IMR-90 (cell line): ENCODE results near the gene FMNL1. TPM values are rescaled to one million over a fixed set of nuclear protein-coding genes. Genes with fewer than 3 reads are reported as not detected.

Experiments
- ATAC-seq: fragments of 200-7000 bp; cut with Tn5 transposase; 2 replicates; pipeline ENCODE4 v1.9.1; 2020; ENCODE audit warnings: low read depth, mild to moderate bottlenecking, moderate library complexity
- BruUV-seq: library from RNA; stranded (reverse); fragments of 400-500 nt; replicated peaks from 2 replicates; lab custom pipeline; 2021; lab: Mats Ljungman, UMichigan
- CTCF ChIA-PET: fragments of 300-600 bp; formaldehyde crosslinking; extraction: SDS; loops from one replicate; lab custom pipeline; 2021; ENCODE audit warnings: antibody characterized with exemption; lab: Yijun Ruan, JAX
- POLR2A ChIA-PET: fragments of 300-600 bp; sonication (Branson Sonifier 250); formaldehyde crosslinking; loops from one replicate; lab custom pipeline; 2022; ENCODE audit warnings: antibody characterized with exemption; ENCODE audit not compliant: unreplicated experiment; lab: Charles Lee
- DNase-seq: peaks from one replicate; pipeline ENCODE4 v3.0.0; 2013
- H2AFZ ChIP-seq: replicated peaks from 2 replicates; pipeline ENCODE3; 2013; ENCODE audit warnings: low read length, mild to moderate bottlenecking; ENCODE audit not compliant: poor library complexity
- H2AK5ac ChIP-seq: 2 replicates; pipeline ENCODE4 v1.6.1; 2013; ENCODE audit warnings: low read depth, low read length, inconsistent platforms
- H2AK9ac ChIP-seq: replicated peaks from 2 replicates; pipeline ENCODE3; 2013; ENCODE audit warnings: mild to moderate bottlenecking, low read depth, low read length, moderate library complexity; ENCODE audit not compliant: poor library complexity
- H2BK120ac ChIP-seq: 2 replicates; pipeline ENCODE4 v1.6.1; 2013; ENCODE audit warnings: low read depth, low read length, inconsistent platforms
- H2BK15ac ChIP-seq: 3 replicates; pipeline ENCODE4 v1.6.1; 2013; ENCODE audit warnings: low read depth, low read length, inconsistent platforms
- H2BK20ac ChIP-seq: 2 replicates; pipeline ENCODE4 v1.6.1; 2013; ENCODE audit warnings: low read depth, mild to moderate bottlenecking, inconsistent platforms, low read length, moderate library complexity
- H2BK5ac ChIP-seq: 2 replicates; pipeline ENCODE4 v1.6.1; 2013; ENCODE audit warnings: mild to moderate bottlenecking, low read depth, low read length, inconsistent platforms; ENCODE audit not compliant: poor library complexity, severe bottlenecking
- H3K14ac ChIP-seq: replicated peaks from 2 replicates; pipeline ENCODE4 v1.6.1; 2013; ENCODE audit warnings: low read depth, low read length, inconsistent platforms
- H3K18ac ChIP-seq: 2 replicates; pipeline ENCODE4 v1.6.1; 2013; ENCODE audit warnings: low read depth, low read length, control low read depth
- H3K23ac ChIP-seq: 2 replicates; pipeline ENCODE4 v1.6.1; 2013; ENCODE audit warnings: low read depth, low read length, inconsistent platforms
- H3K27ac ChIP-seq: 2 replicates; pipeline ENCODE4 v1.5.1; 2013; ENCODE audit warnings: mild to moderate bottlenecking, control low read depth, low read length; ENCODE audit not compliant: insufficient read depth
- H3K27me3 ChIP-seq: 2 replicates; pipeline ENCODE4 v1.6.1; 2013; ENCODE audit warnings: low read length; ENCODE audit not compliant: control insufficient read depth, insufficient read depth
- H3K36me3 ChIP-seq: 2 replicates; pipeline ENCODE4 v1.6.1; 2013; ENCODE audit warnings: low read length, mixed read lengths; ENCODE audit not compliant: control insufficient read depth, insufficient read depth
- H3K4ac ChIP-seq: 2 replicates; pipeline ENCODE4 v1.6.1; 2013; ENCODE audit warnings: low read depth, low read length, inconsistent platforms
- H3K4me1 ChIP-seq: 2 replicates; pipeline ENCODE4 v1.6.1; 2013; ENCODE audit warnings: low read length, mixed read lengths; ENCODE audit not compliant: control insufficient read depth, insufficient read depth
- H3K4me2 ChIP-seq: 2 replicates; pipeline ENCODE4 v1.6.1; 2013; ENCODE audit warnings: low read depth, mild to moderate bottlenecking, control low read depth, low read length, moderate library complexity
- H3K4me3 ChIP-seq: 2 replicates; pipeline ENCODE4 v1.5.1; 2013; ENCODE audit warnings: low read depth, mild to moderate bottlenecking, control low read depth, low read length, moderate library complexity; ENCODE audit not compliant: insufficient read depth
- H3K56ac ChIP-seq: 2 replicates; pipeline ENCODE4 v1.6.1; 2013; ENCODE audit warnings: low read length, inconsistent platforms; ENCODE audit not compliant: insufficient read depth; ENCODE audit errors: extremely low read depth
- H3K79me1 ChIP-seq, 2 experiments: 2 replicates each; pipeline ENCODE4 v1.6.1; 2013; ENCODE audit warnings: low read length in 2 of 2, inconsistent platforms in 1 of 2, low read depth in 1 of 2
- H3K9ac ChIP-seq: 2 replicates; pipeline ENCODE4 v1.6.1; 2013; ENCODE audit warnings: low read depth, low read length, control low read depth
- H3K9me1 ChIP-seq: 2 replicates; pipeline ENCODE4 v1.6.1; 2013; ENCODE audit warnings: low read length, inconsistent platforms; ENCODE audit not compliant: insufficient read depth
- H3K9me3 ChIP-seq: 2 replicates; pipeline ENCODE4 v1.6.1; 2013; ENCODE audit warnings: low read length; ENCODE audit not compliant: control insufficient read depth, insufficient read depth
- H4K20me1 ChIP-seq: 2 replicates; pipeline ENCODE4 v1.6.1; 2013; ENCODE audit warnings: low read length, inconsistent platforms; ENCODE audit not compliant: insufficient read depth
- H4K5ac ChIP-seq: 2 replicates; pipeline ENCODE4 v1.6.1; 2013; ENCODE audit warnings: mild to moderate bottlenecking, low read depth, low read length, control low read depth
- H4K8ac ChIP-seq, 2 experiments: 2 replicates each; pipeline ENCODE4 v1.6.1; 2013; ENCODE audit warnings: low read depth in 2 of 2, low read length in 2 of 2, control low read depth in 1 of 2, inconsistent platforms in 1 of 2
- H4K91ac ChIP-seq: 2 replicates; pipeline ENCODE4 v1.6.1; 2013; ENCODE audit warnings: low read depth, low read length, inconsistent platforms; ENCODE audit not compliant: insufficient read depth
- BHLHE40 ChIP-seq: fragments of 150-350 bp; IDR thresholded peaks from 2 replicates; pipeline ENCODE4 v1.6.1; 2016; ENCODE audit warnings: mild to moderate bottlenecking, low read depth, low read length
- CHD1 ChIP-seq: IDR thresholded peaks from 2 replicates; pipeline ENCODE4 v1.6.1; 2012; ENCODE audit warnings: low read depth, low read length, improper control_type of control experiment
- MAFK ChIP-seq: IDR thresholded peaks from 2 replicates; pipeline ENCODE4 v1.6.1; 2012; ENCODE audit warnings: low read depth, low read length, improper control_type of control experiment
- NFE2L2 ChIP-seq: fragments of 150-350 bp; IDR thresholded peaks from 2 replicates; pipeline ENCODE4 v1.6.1; 2016; ENCODE audit warnings: low read depth, mild to moderate bottlenecking, low read length
- RFX5 ChIP-seq: IDR thresholded peaks from 2 replicates; pipeline ENCODE4 v1.8.0; 2012; ENCODE audit warnings: low read depth, mild to moderate bottlenecking, low read length, moderate library complexity
- WGBS, 2 experiments: methylation state at CpG; one replicate each; pipeline versions ENCODE4 v1.1.5 to v1.1.7; 2013; ENCODE audit warnings: missing lambda C conversion rate in 2 of 2; ENCODE audit not compliant: insufficient read length in 1 of 2; ENCODE audit errors: extremely low coverage in 2 of 2; 5-methylcytosine and 5-hydroxymethylcytosine counted together
- dilution Hi-C: fragments of 300-500 bp; cut with HindIII; formaldehyde crosslinking; loops from one replicate; pipeline ENCODE4 v1.14.3; 2018; ENCODE audit warnings: low sequenced_read_pairs; ENCODE audit not compliant: unreplicated experiment
- in situ Hi-C: fragments of 300-500 bp; cut with MboI; formaldehyde crosslinking; loops from 3 replicates; pipeline ENCODE4 v1.14.3; 2019; ENCODE audit warnings: low sequenced_read_pairs, inconsistent platforms, mixed read lengths
- intact Hi-C: fragments of 100-400 bp; cut with micrococcal nuclease; formaldehyde crosslinking; loops from 2 replicates; pipeline ENCODE4 v1.10.0; 2022
- polyA plus RNA-seq, 3 experiments: library from polyadenylated mRNA; depleted of rRNA; stranded (reverse); fragments of >200 nt; gene quantifications; 2 replicates each; pipeline ENCODE4 v1.2.3, GENCODE V29; 2012; ENCODE audit warnings: low replicate concordance in 1 of 3
- total RNA-seq: library from RNA; depleted of rRNA; stranded (reverse); fragments of >200 nt; gene quantifications from 2 replicates; pipeline ENCODE4 v1.2.3, GENCODE V29; 2012
- TF ChIP-seq, protein P1 (sequence below): conservative IDR thresholded peaks from 2 replicates; pipeline ENCODE4 v1.5.1; 2012; ENCODE audit warnings: mild to moderate bottlenecking, low read depth, low read length, improper control_type of control experiment

The FMNL1 gene
- total and polyA plus RNA-seq, 2 of the 4 experiments (the other 2 are of a cell fraction), result 0.36 to 2.3 TPM

DNA sequence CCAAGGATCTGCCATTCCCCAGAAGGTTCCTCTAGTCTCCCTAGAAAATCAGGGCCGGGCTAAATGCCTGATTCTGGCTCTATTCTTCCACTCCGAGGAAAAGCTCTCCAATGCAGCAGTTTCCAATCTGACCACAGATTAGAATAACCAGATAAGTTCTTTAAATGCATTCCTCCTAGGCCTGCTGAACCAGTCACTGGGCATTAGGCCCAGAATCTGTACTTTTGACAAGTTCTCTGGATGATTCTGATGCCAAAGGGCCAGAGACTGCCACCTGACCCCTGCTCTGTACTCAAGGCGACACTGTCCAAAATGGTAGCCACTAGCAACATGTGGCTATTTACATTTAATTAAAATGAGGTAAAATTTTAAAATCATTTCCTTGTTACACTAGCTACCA is 72.8 kb downstream of the FMNL1 start:
- no peaks in the 10 kb centered on the region for H3K27me3 ChIP-seq
- peaks cover 59% of the 10 kb centered on the region for H3K9me1 ChIP-seq
- 0 out of 2 replicates have a peak overlapping the region, but pooled peaks have one; percentile 16 for H2BK20ac ChIP-seq
- H3K4me2 ChIP-seq, result no peak overlapping the region
- H3K4ac ChIP-seq, result peak overlapping the region; percentile 71; the same call in 1 of the 2 replicates
- H3K14ac ChIP-seq, result no peak overlapping the region; the same call in 1 of the 2 replicates
- peak overlapping the region; percentile 75 for H2BK5ac ChIP-seq
- no peaks in the 10 kb centered on the region for H3K9me3 ChIP-seq
- no peak overlapping the region for H2AK5ac ChIP-seq
- in situ Hi-C loops, result no loop called here
- ChIA-PET POLR2A (no interaction called here), CTCF (interaction anchor here (1.0 kb wide), 1 partner anchor 18 kb away, joined by 3 read pairs; no protein-coding TSS in a partner anchor)
- intact Hi-C loops, result loop anchor here (5.0 kb wide), 1 partner anchor 93 kb away; no protein-coding TSS in a partner anchor
- dilution Hi-C loops, result no loop called here
- no peak overlapping the region for H3K4me3 ChIP-seq
- no peak overlapping the region; the same call in 1 of the 2 replicates for H2BK120ac ChIP-seq
- no peak overlapping the region for H2AK9ac ChIP-seq
- H4K20me1 ChIP-seq, result peaks cover 82% of the 10 kb centered on the region
- TF ChIP-seq NFE2L2 (no peak), MAFK (no peak), CHD1 (no peak), RFX5 (no peak), BHLHE40 (no peak)
- TF ChIP-seq, protein P1, sequence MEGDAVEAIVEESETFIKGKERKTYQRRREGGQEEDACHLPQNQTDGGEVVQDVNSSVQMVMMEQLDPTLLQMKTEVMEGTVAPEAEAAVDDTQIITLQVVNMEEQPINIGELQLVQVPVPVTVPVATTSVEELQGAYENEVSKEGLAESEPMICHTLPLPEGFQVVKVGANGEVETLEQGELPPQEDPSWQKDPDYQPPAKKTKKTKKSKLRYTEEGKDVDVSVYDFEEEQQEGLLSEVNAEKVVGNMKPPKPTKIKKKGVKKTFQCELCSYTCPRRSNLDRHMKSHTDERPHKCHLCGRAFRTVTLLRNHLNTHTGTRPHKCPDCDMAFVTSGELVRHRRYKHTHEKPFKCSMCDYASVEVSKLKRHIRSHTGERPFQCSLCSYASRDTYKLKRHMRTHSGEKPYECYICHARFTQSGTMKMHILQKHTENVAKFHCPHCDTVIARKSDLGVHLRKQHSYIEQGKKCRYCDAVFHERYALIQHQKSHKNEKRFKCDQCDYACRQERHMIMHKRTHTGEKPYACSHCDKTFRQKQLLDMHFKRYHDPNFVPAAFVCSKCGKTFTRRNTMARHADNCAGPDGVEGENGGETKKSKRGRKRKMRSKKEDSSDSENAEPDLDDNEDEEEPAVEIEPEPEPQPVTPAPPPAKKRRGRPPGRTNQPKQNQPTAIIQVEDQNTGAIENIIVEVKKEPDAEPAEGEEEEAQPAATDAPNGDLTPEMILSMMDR, result no peak
- H2BK15ac ChIP-seq, result no peak overlapping the region
- H4K91ac ChIP-seq, result no peak overlapping the region
- BruUV-seq, result no TSS peak
- peak overlapping the region; percentile 35; the same call in 1 of the 2 replicates for H3K27ac ChIP-seq
- H4K5ac ChIP-seq, result no peak overlapping the region; the same call in 1 of the 2 replicates
- H3K36me3 ChIP-seq, result peaks cover 19% of the 10 kb centered on the region
- peaks cover 52 to 90% of the 10 kb centered on the region in 2 experiments for H3K79me1 ChIP-seq
- no peak overlapping the region for H2AFZ ChIP-seq
- peaks cover 42% of the 10 kb centered on the region for H3K4me1 ChIP-seq
- peak; percentile 88 for DNase-seq
- ATAC-seq, result peak; percentile 61
- H4K8ac ChIP-seq, result peak overlapping the region in 1 of 2 experiments; percentile 32; a peak in 1 of 4 replicates
- peak overlapping the region; percentile 5; the same call in 1 of the 2 replicates for H3K56ac ChIP-seq
- peak overlapping the region; percentile 3; the same call in 1 of the 2 replicates for H3K9ac ChIP-seq
- H3K18ac ChIP-seq, result peak overlapping the region; percentile 64
- WGBS, 2 experiments, result 30% methylated on average over 2 of the region's 3 CpGs; no CpG with 5 or more reads in 1 of the 2 experiments
- H3K23ac ChIP-seq, result 0 out of 2 replicates have a peak overlapping the region, but pooled peaks have one; percentile 50
